Measurements from ENCODE around the gene FREM1. TPM values are rescaled to one million over a fixed set of nuclear protein-coding genes. Genes with fewer than 3 reads are reported as not detected.

The FREM1 gene
- polyA plus RNA-seq, 1 of the 3 experiments (the other 2 are of a cell fraction) = 0.26 TPM

- TF ChIP-seq EP300 (IDR thresholded peaks at IDR 0.05; ENCODE audit: borderline replicate concordance in 1 of 2, low read depth in 1 of 2, low read length in 1 of 2) (no peak), NRF1 (IDR thresholded peaks at IDR 0.05; ENCODE audit: low read depth, low read length) (no peak)
These were observed 79.2 kb downstream of the FREM1 start (continued) for GRCh38 chr9:14831074-14831473.

GRCh38 chr9:14830057-14830456, 80.2 kb downstream of the FREM1 start:
- H3F3A ChIP-seq (replicated peaks; ENCODE audit: insufficient read depth) = no peaks in the 10 kb centered on the region
- no peak overlapping the region for H3K4me2 ChIP-seq
- H3K36me3 ChIP-seq (replicated peaks in 1 of 2; ENCODE audit: control insufficient read depth in 1 of 2, insufficient read depth in 2 of 2, low read length in 1 of 2) = no peaks in the 10 kb centered on the region
- TF ChIP-seq FOXM1 (IDR thresholded peaks at IDR 0.05; ENCODE audit: low read depth) = no peak
- TF ChIP-seq USF1 (IDR thresholded peaks at IDR 0.05; ENCODE audit: borderline replicate concordance, low read depth) = no peak
- TF ChIP-seq RFX5 (IDR thresholded peaks at IDR 0.05; ENCODE audit: low read length) = no peak
- TF ChIP-seq ELF1 (IDR thresholded peaks at IDR 0.05) = no peak
- no peak for TF ChIP-seq CTCF (IDR thresholded peaks at IDR 0.05)
- TF ChIP-seq NRF1 (IDR thresholded peaks at IDR 0.05; ENCODE audit: low read depth, low read length) = no peak
- TF ChIP-seq CHD2 (IDR thresholded peaks at IDR 0.05; ENCODE audit: low read length, partially characterized antibody) = no peak
- no peaks in the 10 kb centered on the region for H4K20me1 ChIP-seq (ENCODE audit: insufficient read depth)
- ChIA-PET CTCF (no interaction called here), POLR2A (no interaction called here)
- DNase-seq = no peak
- no peak overlapping the region for H3K4me3 ChIP-seq (ENCODE audit: low read depth in 2 of 2, low read length in 1 of 2)
- H3K79me2 ChIP-seq (ENCODE audit: insufficient read depth) = no peaks in the 10 kb centered on the region
- no peaks in the 10 kb centered on the region for H3K27me3 ChIP-seq (ENCODE audit: insufficient read depth)
- H3K9ac ChIP-seq = no peak overlapping the region
- no peaks in the 10 kb centered on the region for H3K9me2 ChIP-seq
- no peaks in the 10 kb centered on the region for H3K9me3 ChIP-seq
- no peak overlapping the region for H3K27ac ChIP-seq (ENCODE audit: low read depth in 2 of 2, low read length in 1 of 2)
- no peak overlapping the region for H2AFZ ChIP-seq (ENCODE audit: low read depth)
- no peaks in the 10 kb centered on the region; a peak in 1 of 4 replicates for H3K4me1 ChIP-seq (ENCODE audit: control insufficient read depth in 1 of 2, insufficient read depth in 2 of 2, low read depth in 1 of 2, low read length in 1 of 2)
- WGBS (ENCODE audit: low lambda C conversion rate) = 27% methylated on average over 1 of the region's 1 CpG

GRCh38 chr9:14829204-14829603, 81.0 kb downstream of the FREM1 start:
- H3K27ac ChIP-seq (ENCODE audit: low read depth in 2 of 2, low read length in 1 of 2) = no peak overlapping the region
- no peaks in the 10 kb centered on the region for H3K9me3 ChIP-seq
- no peak overlapping the region for H3K9ac ChIP-seq
- ChIA-PET POLR2A (no interaction called here), CTCF (interaction anchor here (1.0 to 2.9 kb wide), 3 partner anchors 10 to 61 kb away, joined by 5 to 10 read pairs (median 5); no protein-coding TSS in a partner anchor)
- H3K79me2 ChIP-seq (ENCODE audit: insufficient read depth) = no peaks in the 10 kb centered on the region
- no peak for TF ChIP-seq NFIC (IDR thresholded peaks at IDR 0.05; ENCODE audit: borderline replicate concordance)
- no peak for TF ChIP-seq TCF12 (IDR thresholded peaks at IDR 0.05)
- no peak for TF ChIP-seq GABPA (IDR thresholded peaks at IDR 0.05; ENCODE audit: low read depth)
- TF ChIP-seq PBX3 (IDR thresholded peaks at IDR 0.05) = no peak
- TF ChIP-seq CTCF (IDR thresholded peaks at IDR 0.05) = no peak
- TF ChIP-seq MEF2A (IDR thresholded peaks at IDR 0.05; ENCODE audit: borderline replicate concordance, low read depth) = no peak
- TF ChIP-seq MXI1 (IDR thresholded peaks at IDR 0.05; ENCODE audit: low read depth, low read length) = no peak
- TF ChIP-seq FOXM1 (IDR thresholded peaks at IDR 0.05; ENCODE audit: low read depth) = no peak
- TF ChIP-seq USF1 (IDR thresholded peaks at IDR 0.05; ENCODE audit: borderline replicate concordance, low read depth) = no peak
- TF ChIP-seq RCOR1 (IDR thresholded peaks at IDR 0.05; ENCODE audit: low read length) = no peak
- TF ChIP-seq RXRA (IDR thresholded peaks at IDR 0.05; ENCODE audit: borderline replicate concordance, low read depth) = no peak
- TF ChIP-seq FOSL2 (IDR thresholded peaks at IDR 0.05; ENCODE audit: borderline replicate concordance, low read depth) = no peak
- TF ChIP-seq FOXJ3 (CRISPR knock-in tag; IDR thresholded peaks at IDR 0.05) = no peak
- no peaks in the 10 kb centered on the region for H4K20me1 ChIP-seq (ENCODE audit: insufficient read depth)
- H3K4me2 ChIP-seq = no peak overlapping the region
- H2AFZ ChIP-seq (ENCODE audit: low read depth) = no peak overlapping the region
- no peak overlapping the region for H3K4me3 ChIP-seq (ENCODE audit: low read depth in 2 of 2, low read length in 1 of 2)
- H3K27me3 ChIP-seq (ENCODE audit: insufficient read depth) = no peaks in the 10 kb centered on the region
- no peaks in the 10 kb centered on the region for H3F3A ChIP-seq (replicated peaks; ENCODE audit: insufficient read depth)
- no peaks in the 10 kb centered on the region; a peak in 1 of 4 replicates for H3K4me1 ChIP-seq (ENCODE audit: control insufficient read depth in 1 of 2, insufficient read depth in 2 of 2, low read depth in 1 of 2, low read length in 1 of 2)
- no peaks in the 10 kb centered on the region for H3K9me2 ChIP-seq
- DNase-seq = no peak
- no peaks in the 10 kb centered on the region for H3K36me3 ChIP-seq (replicated peaks in 1 of 2; ENCODE audit: control insufficient read depth in 1 of 2, insufficient read depth in 2 of 2, low read length in 1 of 2)
